Mucosa of descending colon (tissue), 3 donors: Measurements from ENCODE around the gene S100A3. TPM values are rescaled to one million over a fixed set of nuclear protein-coding genes. Genes with fewer than 3 reads are reported as not detected.
A peak's percentile ranks its signal among the peaks of the same experiment; 100 is the strongest.

Experiments
- ATAC-seq: fragments of 200-7000 bp; cut with Tn5 transposase; one replicate; pipeline ENCODE4 v1.9.1; 2020; ENCODE audit warnings: mild to moderate bottlenecking, moderate library complexity
- DNase-seq, 3 donors: peaks; one replicate each; pipeline ENCODE4 v3.0.0-alpha.2; 2020
- H3K36me3 ChIP-seq: fragments of 200-600 bp; one replicate; pipeline ENCODE4 v1.8.0; 2021; ENCODE audit warnings: low read depth, mild to moderate bottlenecking
- H3K4me1 ChIP-seq: fragments of 200-600 bp; one replicate; pipeline ENCODE4 v1.8.0; 2021; ENCODE audit warnings: low read depth, mild to moderate bottlenecking
- H3K4me3 ChIP-seq: fragments of 200-600 bp; one replicate; pipeline ENCODE4 v1.8.0; 2021; ENCODE audit warnings: mild to moderate bottlenecking
- H3K9me3 ChIP-seq: fragments of 200-600 bp; one replicate; pipeline ENCODE4 v1.8.0; 2021; ENCODE audit warnings: mild to moderate bottlenecking
- intact Hi-C, 2 donors: fragments of 100-400 bp; cut with DNase I in 1 of 2; cut with micrococcal nuclease in 1 of 2; formaldehyde crosslinking; loops; one replicate each; pipeline versions ENCODE4 v1.11.0 to v1.11.1; 2022; cut with DNase I, micrococcal nuclease
- total RNA-seq, 3 donors: library from RNA; stranded (reverse); fragmentation: NEBNext Ultra II Directional in 2 of 3; extraction: Animal tissue kit (Norgen Biotek cat#: 25700) in 2 of 3; gene quantifications; one replicate each; pipeline versions ENCODE4 v1.2.1 to v1.2.4, GENCODE V29; 2021 to 2023
- TF ChIP-seq, protein P1 (sequence below): fragments of 200-600 bp; IDR thresholded peaks from one replicate; pipeline ENCODE4 v1.8.0; 2022; ENCODE audit warnings: antibody characterized with exemption, mild to moderate bottlenecking
- donor health status: DM: no; HTN: no; CAD: no; lungs with moderate emphysema.
- donor health status: DM: no; HTN: no; CAD: no.
- donor health status: DM: no; HTN: yes; CAD: no.

The S100A3 gene
- total RNA-seq, 3 donors from 2014 or later: 0.85 to 2.2 TPM; not detected in 1

DNA sequence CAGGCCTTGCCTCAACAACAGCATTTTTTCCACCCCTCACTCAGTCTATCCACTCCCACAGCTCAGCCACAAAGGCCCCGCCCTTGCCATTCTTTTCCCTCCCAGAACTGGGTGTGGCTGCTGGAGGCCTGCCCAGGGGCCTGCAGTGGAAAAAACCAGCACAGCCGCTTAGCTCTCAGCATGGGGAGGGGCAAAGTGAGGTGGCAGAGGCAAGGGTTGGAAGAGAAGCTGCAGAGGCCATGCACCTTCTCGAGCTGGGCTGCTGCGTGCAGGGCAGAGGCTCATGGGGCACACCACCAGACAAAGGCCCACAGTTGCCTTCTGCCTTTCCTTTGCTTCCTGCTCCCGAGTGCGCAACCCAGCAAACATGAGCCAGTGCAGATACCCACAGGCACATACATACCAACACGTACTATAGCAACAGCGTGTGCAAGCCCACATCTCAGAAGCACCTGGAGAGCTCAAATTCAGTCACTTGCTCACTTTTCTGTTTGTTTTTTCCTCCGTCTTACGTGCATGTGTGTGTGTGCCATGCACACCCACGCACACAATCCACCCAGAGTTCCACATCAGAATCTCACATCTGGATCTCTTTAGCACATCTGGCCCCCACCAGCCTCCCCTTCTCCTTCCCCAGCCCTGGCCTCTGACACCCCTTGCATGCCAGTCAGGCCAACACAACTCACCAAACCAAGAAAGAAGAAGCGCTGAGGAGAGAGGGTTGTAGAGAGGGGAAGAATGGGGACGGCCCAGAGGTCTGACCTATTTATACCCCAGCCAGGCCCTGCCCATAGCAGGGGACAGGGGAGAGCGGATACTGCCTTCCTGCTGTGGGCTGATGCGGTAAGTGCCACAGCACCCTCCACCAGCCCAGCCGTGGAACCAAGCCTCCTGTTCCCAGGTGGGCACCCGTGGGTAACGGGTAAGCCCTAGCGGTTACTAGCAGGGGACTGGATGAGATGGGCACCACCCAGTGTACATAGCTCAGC is 3.7 kb downstream of the S100A3 start, which contains the start of gene S100A4:
Gene S100A4 (minus strand): TSS at position 740 of the 989 bp plus-strand sequence. CDS start 1,012 bp downstream, outside the sequence.
- DNase-seq (peak; percentile 97 to 99 (median 98)), ATAC-seq (peak; percentile 93)
- intact Hi-C loops: no loop called here
- H3K4me3 ChIP-seq: peak within 1 kb of the TSS; percentile 5
- TF ChIP-seq, protein P1, sequence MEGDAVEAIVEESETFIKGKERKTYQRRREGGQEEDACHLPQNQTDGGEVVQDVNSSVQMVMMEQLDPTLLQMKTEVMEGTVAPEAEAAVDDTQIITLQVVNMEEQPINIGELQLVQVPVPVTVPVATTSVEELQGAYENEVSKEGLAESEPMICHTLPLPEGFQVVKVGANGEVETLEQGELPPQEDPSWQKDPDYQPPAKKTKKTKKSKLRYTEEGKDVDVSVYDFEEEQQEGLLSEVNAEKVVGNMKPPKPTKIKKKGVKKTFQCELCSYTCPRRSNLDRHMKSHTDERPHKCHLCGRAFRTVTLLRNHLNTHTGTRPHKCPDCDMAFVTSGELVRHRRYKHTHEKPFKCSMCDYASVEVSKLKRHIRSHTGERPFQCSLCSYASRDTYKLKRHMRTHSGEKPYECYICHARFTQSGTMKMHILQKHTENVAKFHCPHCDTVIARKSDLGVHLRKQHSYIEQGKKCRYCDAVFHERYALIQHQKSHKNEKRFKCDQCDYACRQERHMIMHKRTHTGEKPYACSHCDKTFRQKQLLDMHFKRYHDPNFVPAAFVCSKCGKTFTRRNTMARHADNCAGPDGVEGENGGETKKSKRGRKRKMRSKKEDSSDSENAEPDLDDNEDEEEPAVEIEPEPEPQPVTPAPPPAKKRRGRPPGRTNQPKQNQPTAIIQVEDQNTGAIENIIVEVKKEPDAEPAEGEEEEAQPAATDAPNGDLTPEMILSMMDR: no peak
- H3K9me3 ChIP-seq: no peaks in the 10 kb centered on the region
- no peaks in the 10 kb centered on the region for H3K36me3 ChIP-seq
- H3K4me1 ChIP-seq: peaks cover 33% of the 10 kb centered on the region

DNA sequence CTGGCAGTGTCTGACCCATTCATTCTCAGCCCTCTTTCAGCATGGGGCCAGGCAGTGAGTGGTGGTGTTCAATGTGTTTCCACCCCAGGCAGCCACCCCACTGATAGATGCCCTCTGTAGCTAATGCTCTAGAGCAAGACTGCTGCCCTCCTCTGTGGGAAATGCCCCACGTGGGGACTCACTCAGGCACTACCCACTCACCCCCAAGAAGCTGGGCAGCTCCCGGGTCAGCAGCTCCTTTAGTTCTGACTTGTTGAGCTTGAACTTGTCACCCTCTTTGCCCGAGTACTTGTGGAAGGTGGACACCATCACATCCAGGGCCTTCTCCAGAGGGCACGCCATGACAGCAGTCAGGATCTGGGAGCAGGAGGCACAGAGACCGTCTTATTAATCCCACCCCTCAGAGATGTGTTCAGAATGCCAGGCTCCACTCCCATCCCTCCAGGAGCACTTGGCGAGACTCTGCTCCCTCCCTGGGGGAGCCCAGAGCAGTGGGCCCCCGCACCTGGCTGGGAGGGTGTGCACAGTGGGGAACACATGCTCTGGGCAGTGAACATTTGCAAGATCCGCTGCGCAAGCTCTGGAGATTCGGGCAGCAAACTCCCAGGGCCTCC is 4.5 kb downstream of the S100A3 start:
- ATAC-seq: no peak
- peaks cover 33% of the 10 kb centered on the region for H3K4me1 ChIP-seq
- no peak overlapping the region for H3K4me3 ChIP-seq
- TF ChIP-seq, protein P1: no peak
- H3K36me3 ChIP-seq: no peaks in the 10 kb centered on the region
- intact Hi-C loops: no loop called here
- no peak for DNase-seq
- H3K9me3 ChIP-seq: no peaks in the 10 kb centered on the region

DNA sequence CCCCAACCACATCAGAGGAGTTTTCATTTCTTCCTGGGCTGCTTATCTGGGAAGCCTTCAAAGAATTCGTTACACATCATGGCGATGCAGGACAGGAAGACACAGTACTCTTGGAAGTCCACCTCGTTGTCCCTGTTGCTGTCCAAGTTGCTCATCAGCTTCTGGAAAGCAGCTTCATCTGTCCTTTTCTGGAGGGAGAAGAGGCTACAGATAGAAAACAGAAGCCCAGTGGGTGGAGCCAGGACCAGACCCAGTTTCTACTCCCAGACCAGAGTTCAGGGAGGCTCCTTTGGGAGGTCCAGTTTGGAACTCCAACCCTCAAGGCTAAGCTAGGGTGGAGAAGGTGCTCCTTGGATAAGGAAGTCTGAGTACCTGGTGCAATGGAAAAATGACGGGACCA is 5.3 kb downstream of the S100A3 start:
- intact Hi-C loops: no loop called here
- DNase-seq (peak in 1 of 3 donors; percentile 17), ATAC-seq (no peak)
- Histone ChIP-seq H3K4me3 (no peak overlapping the region), H3K36me3 (no peaks in the 10 kb centered on the region), H3K4me1 (peaks cover 32% of the 10 kb centered on the region), H3K9me3 (no peaks in the 10 kb centered on the region)
- TF ChIP-seq, protein P1: no peak

DNA sequence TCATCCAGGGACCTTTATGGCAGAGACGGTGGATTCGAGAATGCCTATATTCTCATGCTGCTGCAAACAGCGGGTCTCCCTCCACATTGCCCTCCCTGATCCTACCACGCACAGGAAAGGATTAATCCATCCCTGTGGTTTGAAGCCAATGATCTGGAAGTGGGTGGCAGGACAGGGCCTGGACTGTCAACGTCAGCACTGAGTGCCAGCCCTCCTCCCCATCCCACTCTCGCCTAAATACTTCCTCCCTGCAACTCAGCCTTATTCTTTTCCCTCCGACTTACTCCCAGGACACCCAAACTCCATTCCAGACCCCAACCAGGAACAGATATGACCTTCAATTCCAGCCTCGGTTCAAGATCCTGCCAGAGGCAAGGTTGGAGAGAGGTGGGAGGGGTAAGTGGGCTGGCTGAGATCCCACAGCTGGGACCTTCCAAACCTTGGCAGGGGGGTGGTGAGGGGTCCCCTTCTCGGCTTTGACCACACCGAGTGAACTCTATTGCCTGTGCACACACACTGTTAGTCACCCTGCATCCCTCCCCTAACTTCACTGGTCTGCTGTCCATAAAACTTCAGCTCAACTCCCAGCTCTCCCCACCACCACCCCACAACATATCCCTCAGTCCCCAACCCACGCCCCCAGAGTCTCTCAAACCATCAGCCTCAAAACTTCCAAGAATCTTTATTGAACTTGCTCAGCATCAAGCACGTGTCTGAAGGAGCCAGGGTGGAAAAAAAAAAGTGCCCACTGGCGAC is 5.9 kb downstream of the S100A3 start:
- Histone ChIP-seq H3K4me3 (no peak overlapping the region), H3K36me3 (no peaks in the 10 kb centered on the region), H3K4me1 (peaks cover 37% of the 10 kb centered on the region), H3K9me3 (no peaks in the 10 kb centered on the region)
- DNase-seq (peak in 1 of 3 donors; percentile 29), ATAC-seq (no peak)
- intact Hi-C loops: no loop called here
- TF ChIP-seq, protein P1: no peak
